ENCODE results near the gene PACSIN2.

- TF ChIP-seq POLR2A (IDR thresholded peaks at IDR 0.05) (no peak), CTCF (IDR thresholded peaks at IDR 0.05) (no peak)
Observed at GRCh38 chr22:42930810-42931420, 84.0 kb downstream of the PACSIN2 start.

Measured in breast epithelium (tissue), 3 donors.